H1 (cell line): Measurements from ENCODE around the gene KRT83. TPM values are rescaled to one million over a fixed set of nuclear protein-coding genes. Genes with fewer than 3 reads are reported as not detected.

Source experiments
- CTCF ChIA-PET: fragments of 300-600 bp; sonication (Branson Sonifier 250); formaldehyde crosslinking; loops from one replicate; lab custom pipeline; 2021; ENCODE audit not compliant: partially characterized antibody; lab: Charles Lee
- POLR2A ChIA-PET: fragments of 300-600 bp; sonication (Branson Sonifier 250); formaldehyde crosslinking; loops from one replicate; lab custom pipeline; 2021; ENCODE audit warnings: inconsistent platforms; ENCODE audit not compliant: partially characterized antibody; lab: Charles Lee
- DNase-seq, 2 experiments: peaks; one replicate each; pipeline versions ENCODE4 v3.0.0 to v3.0.0-alpha.2; 2010 to 2022; ENCODE audit warnings: low spot score in 2 of 2, low read depth in 1 of 2, mixed read lengths in 1 of 2
- FAIRE-seq: peaks from 2 replicates; lab custom pipeline; 2011; peaks lifted over from hg19 to GRCh38; lab: Jason Lieb, UNC
- H2AFZ ChIP-seq: 2 replicates; pipeline ENCODE4 v1.8.1; 2012; ENCODE audit warnings: low read length, inconsistent platforms
- H2AK5ac ChIP-seq: 2 replicates; pipeline ENCODE4 v1.6.1; 2013; ENCODE audit warnings: low read depth, low read length
- H2BK120ac ChIP-seq: replicated peaks from 2 replicates; pipeline ENCODE3; 2013; ENCODE audit warnings: low read depth, low read length, inconsistent platforms
- H2BK12ac ChIP-seq: 2 replicates; pipeline ENCODE4 v1.6.1; 2013; ENCODE audit warnings: low read depth, low read length
- H2BK15ac ChIP-seq: 2 replicates; pipeline ENCODE4 v1.6.1; 2013; ENCODE audit warnings: low read length
- H2BK20ac ChIP-seq: 2 replicates; pipeline ENCODE4 v1.6.1; 2013; ENCODE audit warnings: low read length
- H2BK5ac ChIP-seq: 2 replicates; pipeline ENCODE4 v1.6.1; 2013; ENCODE audit warnings: low read depth, low read length
- H3K14ac ChIP-seq: 2 replicates; pipeline ENCODE4 v1.6.1; 2013; ENCODE audit warnings: inconsistent platforms; ENCODE audit not compliant: insufficient read length
- H3K18ac ChIP-seq: 2 replicates; pipeline ENCODE4 v1.6.1; 2013; ENCODE audit warnings: low read length; ENCODE audit errors: extremely low read depth
- H3K23ac ChIP-seq: 2 replicates; pipeline ENCODE4 v1.6.1; 2013; ENCODE audit warnings: inconsistent platforms; ENCODE audit not compliant: insufficient read length
- H3K23me2 ChIP-seq: 2 replicates; pipeline ENCODE4 v1.6.1; 2013; ENCODE audit warnings: low read depth, low read length
- H3K27ac ChIP-seq: 2 replicates; pipeline ENCODE4 v1.6.1; 2011; ENCODE audit warnings: low read depth, low read length, inconsistent platforms
- H3K27me3 ChIP-seq, 4 experiments: replicated peaks in 1 of 4; 1 replicate in 1 of 4; 2 replicates in 3 of 4; pipeline versions ENCODE4 v1.6.1 to v1.8.1; 2011 to 2013; ENCODE audit warnings: low read length in 3 of 4, mild to moderate bottlenecking in 3 of 4, inconsistent platforms in 2 of 4, mixed read lengths in 2 of 4, moderate library complexity in 1 of 4; ENCODE audit not compliant: control insufficient read depth in 3 of 4, insufficient read depth in 3 of 4; ENCODE audit errors: extremely low read depth in 1 of 4
- H3K36me3 ChIP-seq, 4 experiments: 2 replicates each; pipeline versions ENCODE4 v1.6.1 to v1.8.1; 2011 to 2013; ENCODE audit warnings: mild to moderate bottlenecking in 4 of 4, low read length in 3 of 4, moderate library complexity in 2 of 4, control low read depth in 1 of 4, inconsistent platforms in 1 of 4; ENCODE audit not compliant: insufficient read depth in 4 of 4, control insufficient read depth in 2 of 4
- H3K4ac ChIP-seq: replicated peaks from 2 replicates; pipeline ENCODE3; 2013; ENCODE audit warnings: low read length, low read depth, mixed read lengths, inconsistent platforms; ENCODE audit not compliant: insufficient read length
- H3K4me1 ChIP-seq, 4 experiments: replicated peaks in 1 of 4; 1 replicate in 1 of 4; 2 replicates in 3 of 4; pipeline versions ENCODE4 v1.6.1 to v1.8.1; 2011 to 2013; ENCODE audit warnings: low read length in 3 of 4, inconsistent platforms in 2 of 4, mixed read lengths in 1 of 4; ENCODE audit not compliant: insufficient read depth in 4 of 4, control insufficient read depth in 3 of 4
- H3K4me2 ChIP-seq, 2 experiments: 2 replicates each; pipeline versions ENCODE4 v1.6.1 to v1.8.1; 2011 to 2013; ENCODE audit warnings: low read depth in 2 of 2, low read length in 2 of 2, control low read depth in 1 of 2, inconsistent platforms in 1 of 2, mild to moderate bottlenecking in 1 of 2; ENCODE audit not compliant: insufficient read depth in 1 of 2
- H3K4me3 ChIP-seq, 4 experiments: fragments of 200-600, 300-600 bp in 1 of 4; sonication (generic), shearing (Covaris generic), sonication (Bioruptor Twin) in 1 of 4; 2 replicates each; pipeline versions ENCODE4 v1.5.1 to v1.8.1; 2011 to 2016; ENCODE audit warnings: low read length in 4 of 4, low read depth in 3 of 4, control low read depth in 2 of 4, inconsistent platforms in 2 of 4, mild to moderate bottlenecking in 2 of 4, mixed read lengths in 1 of 4, moderate library complexity in 1 of 4; ENCODE audit not compliant: insufficient read depth in 2 of 4; ENCODE audit errors: extremely low read depth in 1 of 4
- H3K56ac ChIP-seq: replicated peaks from 2 replicates; pipeline ENCODE3; 2013; ENCODE audit warnings: low read depth, mild to moderate bottlenecking, mixed read lengths, low read length, inconsistent platforms; ENCODE audit not compliant: insufficient read length
- H3K79me1 ChIP-seq: 2 replicates; pipeline ENCODE4 v1.6.1; 2013; ENCODE audit warnings: low read depth, low read length, control low read depth
- H3K79me2 ChIP-seq, 2 experiments: 2 replicates each; pipeline versions ENCODE4 v1.6.1 to v1.8.1; 2012 to 2013; ENCODE audit warnings: low read length in 2 of 2, mild to moderate bottlenecking in 2 of 2, inconsistent platforms in 1 of 2; ENCODE audit not compliant: insufficient read depth in 2 of 2, control insufficient read depth in 1 of 2
- H3K9ac ChIP-seq, 4 experiments: replicated peaks in 1 of 4; 1 replicate in 1 of 4; 2 replicates in 3 of 4; pipeline versions ENCODE4 v1.6.1 to v1.8.1; 2011 to 2013; ENCODE audit warnings: low read depth in 3 of 4, low read length in 3 of 4, control low read depth in 2 of 4, mild to moderate bottlenecking in 2 of 4, moderate library complexity in 2 of 4, inconsistent platforms in 1 of 4; ENCODE audit errors: extremely low read depth in 1 of 4
- H3K9me3 ChIP-seq, 2 experiments: 2 replicates each; pipeline versions ENCODE4 v1.6.1 to v1.8.1; 2012 to 2013; ENCODE audit warnings: mild to moderate bottlenecking in 2 of 2, moderate library complexity in 2 of 2, control low read depth in 1 of 2, inconsistent platforms in 1 of 2, low read depth in 1 of 2, low read length in 1 of 2, mixed read lengths in 1 of 2; ENCODE audit not compliant: insufficient read depth in 2 of 2
- H4K20me1 ChIP-seq, 2 experiments: replicated peaks in 1 of 2; 2 replicates each; pipeline versions ENCODE3 to v1.8.1; 2011 to 2013; ENCODE audit warnings: inconsistent platforms in 2 of 2, low read length in 2 of 2, mild to moderate bottlenecking in 1 of 2; ENCODE audit not compliant: insufficient read depth in 2 of 2, control insufficient read depth in 1 of 2
- H4K5ac ChIP-seq: 2 replicates; pipeline ENCODE4 v1.6.1; 2013; ENCODE audit warnings: low read length, low read depth, mixed read lengths, inconsistent platforms; ENCODE audit not compliant: insufficient read length
- H4K8ac ChIP-seq: 2 replicates; pipeline ENCODE4 v1.8.0; 2013; ENCODE audit warnings: mild to moderate bottlenecking, moderate library complexity, low read length, inconsistent platforms; ENCODE audit not compliant: insufficient read depth; ENCODE audit errors: extremely low read depth
- H4K91ac ChIP-seq: replicated peaks from 2 replicates; pipeline ENCODE3; 2013; ENCODE audit warnings: low read length, mixed read lengths, inconsistent platforms; ENCODE audit not compliant: insufficient read length
- BCL11A ChIP-seq, 2 experiments: IDR thresholded peaks; one replicate each; pipeline ENCODE4 v1.6.1; 2011; ENCODE audit warnings: low read depth in 2 of 2, low read length in 2 of 2, mild to moderate bottlenecking in 2 of 2
- CBX8 ChIP-seq: fragments of 300-800, 300-1000 bp; sonication (generic); IDR thresholded peaks from 2 replicates; pipeline ENCODE4 v1.7.1; 2016; ENCODE audit warnings: low read depth, low read length, borderline replicate concordance
- CHD2 ChIP-seq: IDR thresholded peaks from 2 replicates; pipeline ENCODE4 v1.6.1; 2012; ENCODE audit warnings: low read length, improper control_type of control experiment
- HDAC6 ChIP-seq: IDR thresholded peaks from one replicate; pipeline ENCODE4 v1.7.1; 2012; ENCODE audit warnings: low read depth, mild to moderate bottlenecking, inconsistent platforms, low read length, moderate library complexity
- KDM5A ChIP-seq: fragments of 200-600 bp; IDR thresholded peaks from 2 replicates; pipeline ENCODE4 v1.7.1; 2012; ENCODE audit warnings: mild to moderate bottlenecking, low read length, inconsistent platforms, mixed read lengths
- NANOG ChIP-seq: IDR thresholded peaks from 2 replicates; pipeline ENCODE4 v1.6.1; 2011; ENCODE audit warnings: low read length, low read depth, mild to moderate bottlenecking, inconsistent platforms; ENCODE audit not compliant: insufficient read depth, poor library complexity, severe bottlenecking
- PHF8 ChIP-seq: fragments of 200-600 bp; sonication (generic); conservative IDR thresholded peaks from 2 replicates; pipeline ENCODE4 v1.7.1; 2012; ENCODE audit warnings: low read depth, mild to moderate bottlenecking, inconsistent platforms, low read length, moderate library complexity
- POLR2A ChIP-seq, 2 experiments: IDR thresholded peaks; 1 replicate in 1 of 2; 2 replicates in 1 of 2; pipeline ENCODE4 v1.6.1; 2011; ENCODE audit warnings: low read depth in 2 of 2, low read length in 2 of 2, mild to moderate bottlenecking in 2 of 2; ENCODE audit errors: control extremely low read depth in 1 of 2
- SP1 ChIP-seq: IDR thresholded peaks from 2 replicates; pipeline ENCODE4 v1.6.1; 2011; ENCODE audit warnings: low read depth, low read length
- SUZ12 ChIP-seq: fragments of 200-600 bp; sonication (generic); IDR thresholded peaks from 2 replicates; pipeline ENCODE4 v1.6.1; 2012; ENCODE audit warnings: mild to moderate bottlenecking, inconsistent platforms, low read length, moderate library complexity, mixed read lengths
- WGBS, 2 experiments: shearing (Covaris generic) in 1 of 2; methylation state at CpG; one replicate each; pipeline versions ENCODE4 v1.1.6 to v1.1.7; 2013 to 2015; ENCODE audit warnings: low lambda C conversion rate in 2 of 2, mixed read lengths in 2 of 2, inconsistent platforms in 1 of 2, low coverage in 1 of 2, missing lambda C conversion rate in 1 of 2; ENCODE audit not compliant: insufficient replicate concordance in 2 of 2, insufficient coverage in 1 of 2, insufficient read length in 1 of 2; ENCODE audit errors: extremely low coverage in 1 of 2, missing lambda C conversion rate in 1 of 2; 5-methylcytosine and 5-hydroxymethylcytosine counted together
- polyA plus RNA-seq, 7 experiments: library from polyadenylated mRNA; depleted of rRNA in 3 of 7; stranded (reverse) in 5 of 7; unstranded in 2 of 7; fragments of >200 nt in 5 of 7; fragments of 200-250 nt in 2 of 7; gene quantifications; 1 replicate in 5 of 7; 2 replicates in 1 of 7; 4 replicates in 1 of 7; pipeline versions ENCODE4 v1.2.1 to v1.2.3, GENCODE V29; 2011 to 2013; ENCODE audit warnings: missing spikeins in 2 of 7, mixed read lengths in 2 of 7
- total RNA-seq: library from RNA; stranded (reverse); fragmentation: NEBNext Ultra II Directional; extraction: Animal tissue kit (Norgen Biotek cat#: 25700); gene quantifications from 2 replicates; pipeline ENCODE4 v1.2.1, GENCODE V29; 2021
- TF ChIP-seq, protein P1 (sequence below): IDR thresholded peaks from 2 replicates; pipeline ENCODE4 v1.6.1; 2011; ENCODE audit warnings: low read depth, mild to moderate bottlenecking, low read length; ENCODE audit not compliant: insufficient read depth
- TF ChIP-seq, protein P2 (sequence below): IDR thresholded peaks from 2 replicates; pipeline ENCODE4 v1.6.1; 2012; ENCODE audit warnings: low read length, inconsistent platforms

KRT83 gene
- total and polyA plus RNA-seq, 2 of the 8 experiments (the other 6 are each of a cell fraction or from before 2014, with no cell fraction given), result not detected

DNA sequence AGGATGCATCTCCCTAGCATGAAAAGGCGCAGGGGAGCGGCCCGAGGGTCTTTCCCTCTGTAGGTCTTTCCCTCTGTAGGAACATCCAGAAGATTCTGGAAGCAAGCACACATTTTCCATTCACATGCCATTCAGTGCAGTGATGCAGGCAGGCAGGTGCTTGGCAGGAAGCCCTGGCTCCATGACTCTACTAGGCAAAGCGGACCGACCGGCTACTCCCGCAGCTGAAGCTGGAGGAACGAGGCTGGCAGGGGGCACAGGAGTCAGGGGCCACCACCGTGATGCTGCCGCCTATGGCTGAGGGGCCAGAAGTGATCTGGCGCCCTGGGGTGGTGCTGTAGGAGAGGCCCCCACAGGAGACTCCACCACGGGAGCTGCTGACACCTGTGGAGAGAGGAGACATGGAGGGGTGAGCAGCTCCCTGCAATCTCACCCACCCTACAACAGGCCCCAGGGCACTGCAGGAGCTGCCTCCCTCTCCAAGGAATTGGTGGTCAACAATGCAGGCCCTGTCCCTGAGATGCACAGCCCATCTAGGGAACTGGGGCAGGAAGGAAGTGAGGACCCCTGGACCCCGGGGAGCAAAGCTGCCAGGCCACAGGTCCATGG lies 39.6 kb upstream of the KRT83 start:
- Histone ChIP-seq H3K4ac (no peak overlapping the region), H2BK20ac (no peak overlapping the region), H3K79me2 (no peaks in the 10 kb centered on the region), H3K23me2 (no peaks in the 10 kb centered on the region), H2BK120ac (no peak overlapping the region), H3K56ac (no peak overlapping the region), H3K23ac (no peak overlapping the region), H3K27ac (no peak overlapping the region), H3K4me1 (no peaks in the 10 kb centered on the region), H2AFZ (no peak overlapping the region), H3K4me3 (no peak overlapping the region), H2AK5ac (no peak overlapping the region), H3K18ac (no peak overlapping the region), H4K8ac (no peak overlapping the region), H4K20me1 (no peaks in the 10 kb centered on the region), H3K79me1 (no peaks in the 10 kb centered on the region), H4K5ac (no peak overlapping the region), H3K9me3 (no peaks in the 10 kb centered on the region; a peak in 1 of 4 replicates), H2BK5ac (no peak overlapping the region), H2BK12ac (no peak overlapping the region), H4K91ac (no peak overlapping the region), H3K9ac (no peak overlapping the region), H2BK15ac (no peak overlapping the region), H3K27me3 (no peaks in the 10 kb centered on the region), H3K14ac (no peak overlapping the region), H3K36me3 (no peaks in the 10 kb centered on the region), H3K4me2 (no peak overlapping the region)
- FAIRE-seq, result no peak
- 91% methylated on average over 13 of the region's 13 CpGs; no CpG with 5 or more reads in 1 of the 2 experiments for whole genome bisulfite sequencing, 2 experiments
- POLR2A ChIA-PET, result no interaction called here
- DNase-seq, result no peak
- CTCF ChIA-PET, result interaction anchor here (0.6 to 6.7 kb wide), 37 partner anchors 11 to 518 kb away, joined by 3 to 88 read pairs (median 5); partner anchors contain the start of genes KRT80 and KRT84
- TF ChIP-seq POLR2A (IDR thresholded peaks at IDR 0.05; ENCODE audit: control extremely low read depth in 1 of 2, low read depth in 2 of 2, low read length in 2 of 2) (no peak), CBX8 (no peak), BCL11A (IDR thresholded peaks at IDR 0.05; ENCODE audit: low read depth in 2 of 2, low read length in 2 of 2) (no peak), NANOG (no peak), HDAC6 (no peak), PHF8 (no peak), SUZ12 (no peak), KDM5A (no peak), SP1 (no peak), CHD2 (no peak)
- TF ChIP-seq, protein P1, sequence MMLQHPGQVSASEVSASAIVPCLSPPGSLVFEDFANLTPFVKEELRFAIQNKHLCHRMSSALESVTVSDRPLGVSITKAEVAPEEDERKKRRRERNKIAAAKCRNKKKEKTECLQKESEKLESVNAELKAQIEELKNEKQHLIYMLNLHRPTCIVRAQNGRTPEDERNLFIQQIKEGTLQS, result no peak
- TF ChIP-seq, protein P2, sequence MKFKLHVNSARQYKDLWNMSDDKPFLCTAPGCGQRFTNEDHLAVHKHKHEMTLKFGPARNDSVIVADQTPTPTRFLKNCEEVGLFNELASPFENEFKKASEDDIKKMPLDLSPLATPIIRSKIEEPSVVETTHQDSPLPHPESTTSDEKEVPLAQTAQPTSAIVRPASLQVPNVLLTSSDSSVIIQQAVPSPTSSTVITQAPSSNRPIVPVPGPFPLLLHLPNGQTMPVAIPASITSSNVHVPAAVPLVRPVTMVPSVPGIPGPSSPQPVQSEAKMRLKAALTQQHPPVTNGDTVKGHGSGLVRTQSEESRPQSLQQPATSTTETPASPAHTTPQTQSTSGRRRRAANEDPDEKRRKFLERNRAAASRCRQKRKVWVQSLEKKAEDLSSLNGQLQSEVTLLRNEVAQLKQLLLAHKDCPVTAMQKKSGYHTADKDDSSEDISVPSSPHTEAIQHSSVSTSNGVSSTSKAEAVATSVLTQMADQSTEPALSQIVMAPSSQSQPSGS, result no peak
